GM23338 (cell line): ENCODE data around the gene R3HCC1L. TPM values are rescaled to one million over a fixed set of nuclear protein-coding genes. Genes with fewer than 3 reads are reported as not detected.

ENCODE experiments used
- ATAC-seq: fragments of 200-7000 bp; cut with Tn5 transposase; 3 replicates; pipeline ENCODE4 v1.9.1; 2020
- DNase-seq: peaks from one replicate; pipeline ENCODE4 v3.0.0-alpha.2; 2015; ENCODE audit warnings: low spot score
- H2AFZ ChIP-seq: fragments of 200-600 bp; sonication (generic); 2 replicates; pipeline ENCODE4 v1.8.0; 2016; ENCODE audit warnings: antibody characterized with exemption, mild to moderate bottlenecking, moderate library complexity
- H3F3A ChIP-seq: fragments of 200-600 bp; sonication (generic); replicated peaks from 2 replicates; pipeline ENCODE4 v1.8.0; 2017; ENCODE audit warnings: antibody characterized with exemption, mixed run types, low read depth
- H3K27ac ChIP-seq: fragments of 200-600 bp; sonication (generic); 2 replicates; pipeline ENCODE4 v1.6.1; 2016; ENCODE audit warnings: low read depth
- H3K27me3 ChIP-seq: fragments of 200-600 bp; sonication (generic); 2 replicates; pipeline ENCODE4 v1.8.0; 2016; ENCODE audit warnings: mild to moderate bottlenecking, mixed run types, moderate library complexity; ENCODE audit not compliant: insufficient read depth
- H3K36me3 ChIP-seq: fragments of 200-600 bp; sonication (generic); 2 replicates; pipeline ENCODE4 v1.8.0; 2016; ENCODE audit warnings: mild to moderate bottlenecking; ENCODE audit not compliant: insufficient read depth
- H3K4me1 ChIP-seq: fragments of 200-600 bp; sonication (generic); 2 replicates; pipeline ENCODE4 v1.8.0; 2016; ENCODE audit warnings: mild to moderate bottlenecking, moderate library complexity; ENCODE audit not compliant: insufficient read depth
- H3K4me2 ChIP-seq: fragments of 200-600 bp; sonication (generic); 2 replicates; pipeline ENCODE4 v1.7.1; 2017; ENCODE audit warnings: mixed run types
- H3K4me3 ChIP-seq: fragments of 200-600 bp; sonication (generic); 2 replicates; pipeline ENCODE4 v1.6.1; 2016; ENCODE audit warnings: mixed run types
- H3K79me2 ChIP-seq: fragments of 200-600 bp; sonication (generic); replicated peaks from 2 replicates; pipeline ENCODE4 v1.8.0; 2017; ENCODE audit warnings: mild to moderate bottlenecking; ENCODE audit not compliant: insufficient read depth
- H3K9me2 ChIP-seq: fragments of 200-600 bp; sonication (generic); 2 replicates; pipeline ENCODE4 v1.8.0; 2017; ENCODE audit not compliant: insufficient read depth
- H4K20me1 ChIP-seq: fragments of 200-600 bp; sonication (generic); replicated peaks from 2 replicates; pipeline ENCODE4 v1.8.0; 2017; ENCODE audit warnings: mild to moderate bottlenecking; ENCODE audit not compliant: insufficient read depth
- H3K27ac Mint-ChIP-seq: 2 replicates; pipeline ENCODE4 v1.8.0; 2020; ENCODE audit warnings: inconsistent platforms, mild to moderate bottlenecking, moderate library complexity, mixed read lengths
- H3K27me3 Mint-ChIP-seq: 3 replicates; pipeline ENCODE4 v1.8.0; 2022; ENCODE audit warnings: low read depth, mild to moderate bottlenecking, moderate library complexity, mixed read lengths, inconsistent platforms; ENCODE audit not compliant: insufficient read depth, poor library complexity
- H3K36me3 Mint-ChIP-seq: 3 replicates; pipeline ENCODE4 v1.8.0; 2021; ENCODE audit warnings: low read depth, mild to moderate bottlenecking, inconsistent platforms, moderate library complexity, mixed read lengths
- H3K4me1 Mint-ChIP-seq: 3 replicates; pipeline ENCODE4 v1.8.0; 2020; ENCODE audit warnings: mild to moderate bottlenecking, inconsistent platforms, mixed read lengths
- H3K4me3 Mint-ChIP-seq: 3 replicates; pipeline ENCODE4 v1.8.0; 2021; ENCODE audit warnings: moderate library complexity, mild to moderate bottlenecking, inconsistent platforms, mixed read lengths
- H3K9me3 Mint-ChIP-seq: 3 replicates; pipeline ENCODE4 v1.8.0; 2020; ENCODE audit warnings: moderate library complexity, mild to moderate bottlenecking, inconsistent platforms, mixed read lengths
- CREB1 ChIP-seq: fragments of 250-450 bp; sonication (Bioruptor Pico); IDR thresholded peaks from 2 replicates; pipeline ENCODE4 v1.5.0; 2020; ENCODE audit warnings: low read depth, mild to moderate bottlenecking, moderate library complexity
- EZH2phosphoT487 ChIP-seq: fragments of 200-600 bp; sonication (generic); IDR thresholded peaks from one replicate; pipeline ENCODE4 v1.8.1; 2018; ENCODE audit warnings: antibody characterized with exemption; ENCODE audit not compliant: unreplicated experiment
- NANOG ChIP-seq: IDR thresholded peaks from 2 replicates; pipeline ENCODE4 v1.6.1; 2016; ENCODE audit warnings: antibody characterized with exemption, borderline replicate concordance
- ZNF114 ChIP-seq: fragments of 250-450 bp; sonication (Bioruptor Pico); IDR thresholded peaks from 2 replicates; pipeline ENCODE4 v1.5.0; 2020; ENCODE audit warnings: mild to moderate bottlenecking, moderate library complexity
- ZNF331 ChIP-seq: fragments of 250-450 bp; sonication (Bioruptor Pico); IDR thresholded peaks from 2 replicates; pipeline ENCODE4 v1.5.0; 2020; ENCODE audit warnings: low read depth, mild to moderate bottlenecking, moderate library complexity
- polyA plus RNA-seq: library from polyadenylated mRNA; unstranded; fragments of >200 nt; fragmentation: Nextera tagmentation; extraction: Ambion mirVana; gene quantifications from 2 replicates; pipeline ENCODE4 v1.2.1, GENCODE V29; 2016
- total RNA-seq: library from RNA; depleted of rRNA; stranded (reverse); fragments of >200 nt; shearing (Covaris generic); gene quantifications from 2 replicates; pipeline ENCODE4 v1.2.3, GENCODE V29; 2014
- TF ChIP-seq, protein P1 (sequence below): IDR thresholded peaks from one replicate; pipeline ENCODE4 v1.6.1; 2018; ENCODE audit warnings: antibody characterized with exemption; ENCODE audit not compliant: unreplicated experiment

Gene R3HCC1L
- total and polyA plus RNA-seq, 2 experiments from 2014 or later, result 9.3 to 15.8 TPM

DNA sequence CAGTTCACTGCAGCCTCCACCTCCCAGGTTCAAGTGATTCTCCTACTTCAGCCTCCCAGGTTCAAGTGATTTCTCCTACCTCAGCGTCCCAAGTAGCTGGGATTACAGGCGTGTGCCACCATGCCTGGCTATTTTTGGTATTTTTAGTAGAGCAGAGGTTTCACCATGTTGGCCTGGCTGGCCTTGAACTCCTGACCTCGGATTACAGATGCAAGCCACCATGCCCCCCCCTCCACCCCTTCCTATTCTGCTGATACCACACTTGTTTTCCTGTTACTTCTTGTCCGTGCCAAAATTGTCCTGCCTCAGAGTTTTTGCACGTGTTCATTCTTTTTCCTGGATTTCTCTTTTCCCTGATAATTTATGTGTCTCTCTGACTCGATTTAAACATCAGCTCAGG, 62.5 kb downstream of the R3HCC1L start (continued):
- TF ChIP-seq NANOG, result no peak

DNA sequence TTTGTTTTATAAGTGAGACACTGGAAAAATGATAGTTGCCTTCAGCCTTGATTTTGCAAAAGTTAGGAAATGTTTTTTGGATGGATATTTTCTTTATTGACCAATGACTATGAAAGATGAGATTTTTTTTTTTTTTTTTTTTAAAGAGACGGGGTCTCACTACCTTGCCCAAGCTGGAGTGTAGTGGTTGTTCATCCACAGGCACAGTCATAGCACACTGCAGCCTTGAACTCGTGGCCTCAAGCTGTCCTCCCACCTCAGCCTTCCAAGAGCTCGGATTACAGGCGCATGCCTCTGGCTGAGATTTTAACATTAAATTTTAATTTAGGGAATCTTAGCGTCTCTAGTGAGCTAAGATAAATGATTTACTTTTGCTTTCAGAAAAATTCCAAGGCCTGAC, 67.3 kb downstream of the R3HCC1L start:
- Histone ChIP-seq H3F3A (no peaks in the 10 kb centered on the region), H3K27me3 (no peaks in the 10 kb centered on the region), H2AFZ (no peak overlapping the region), H3K9me2 (no peaks in the 10 kb centered on the region), H3K4me1 (no peaks in the 10 kb centered on the region), H4K20me1 (peaks cover 3% of the 10 kb centered on the region), H3K4me3 (no peak overlapping the region), H3K79me2 (peaks cover 2% of the 10 kb centered on the region; the same call in 1 of the 2 replicates), H3K27ac (no peak overlapping the region), H3K36me3 (no peaks in the 10 kb centered on the region), H3K4me2 (no peak overlapping the region)
- Mint-ChIP-seq H3K27me3 (no peaks in the 10 kb centered on the region), H3K4me1 (peaks cover 8% of the 10 kb centered on the region; the same call in 2 of the 3 replicates), H3K9me3 (no peaks in the 10 kb centered on the region), H3K27ac (no peak overlapping the region), H3K36me3 (no peaks in the 10 kb centered on the region), H3K4me3 (no peak overlapping the region)
- TF ChIP-seq NANOG, result no peak
- no peak for TF ChIP-seq ZNF114 (CRISPR knock-in tag)
- TF ChIP-seq EZH2phosphoT487, result no peak
- no peak for DNase-seq
- ATAC-seq, result no peak

DNA sequence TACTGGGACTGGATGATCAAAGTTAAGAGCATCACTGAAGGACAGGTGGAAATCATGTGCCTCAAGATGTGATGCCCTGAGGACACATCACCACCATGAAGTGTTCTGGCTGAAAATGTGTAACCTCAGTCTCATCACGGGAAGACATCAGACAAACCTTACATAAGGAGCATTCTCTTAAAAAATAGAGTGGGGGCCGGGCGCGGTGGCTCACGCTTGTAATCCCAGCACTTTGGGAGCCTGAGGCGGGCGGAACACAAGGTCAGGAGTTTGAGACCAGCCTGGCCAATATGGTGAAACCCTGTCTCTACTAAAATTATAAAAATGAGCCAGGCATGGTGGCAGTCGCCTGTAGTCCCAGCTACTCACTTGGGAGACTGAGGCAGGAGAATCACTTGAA, 67.9 kb downstream of the R3HCC1L start:
- no peak overlapping the region for H3K27ac Mint-ChIP-seq
- no peak overlapping the region for H3K4me3 Mint-ChIP-seq
- no peak for TF ChIP-seq CREB1 (CRISPR knock-in tag)
- Histone ChIP-seq H2AFZ (no peak overlapping the region), H4K20me1 (peaks cover 4% of the 10 kb centered on the region), H3K4me3 (no peak overlapping the region), H3K79me2 (peaks cover 2% of the 10 kb centered on the region; the same call in 1 of the 2 replicates), H3K9me2 (no peaks in the 10 kb centered on the region), H3K4me2 (no peak overlapping the region), H3K4me1 (no peaks in the 10 kb centered on the region), H3K27ac (no peak overlapping the region), H3K27me3 (no peaks in the 10 kb centered on the region), H3F3A (no peaks in the 10 kb centered on the region), H3K36me3 (no peaks in the 10 kb centered on the region)
- no peaks in the 10 kb centered on the region for H3K36me3 Mint-ChIP-seq
- no peak for DNase-seq
- H3K27me3 Mint-ChIP-seq, result no peaks in the 10 kb centered on the region
- no peaks in the 10 kb centered on the region for H3K9me3 Mint-ChIP-seq
- ATAC-seq, result no peak
- H3K4me1 Mint-ChIP-seq, result peaks cover 6% of the 10 kb centered on the region; the same call in 2 of the 3 replicates

DNA sequence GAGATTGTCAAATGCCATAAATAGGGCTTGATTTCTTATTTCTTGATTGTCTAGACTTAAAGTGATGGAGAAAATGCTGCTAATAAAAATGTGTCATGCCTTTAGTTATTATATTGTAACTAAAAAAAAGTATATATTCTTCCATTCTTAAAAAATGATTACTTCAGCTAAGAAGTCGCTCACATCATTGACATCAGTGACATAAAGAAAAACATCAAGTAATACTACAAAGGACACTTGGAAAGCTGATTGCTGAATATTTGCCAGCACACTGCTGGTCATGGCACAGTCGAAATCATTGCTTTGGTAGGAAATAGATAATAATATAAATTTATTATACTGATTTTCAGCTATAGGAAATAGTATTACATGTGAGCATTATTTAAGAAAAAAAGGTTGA, 70.9 kb downstream of the R3HCC1L start:
- Mint-ChIP-seq H3K4me3 (no peak overlapping the region), H3K36me3 (peaks cover 11% of the 10 kb centered on the region; the same call in 1 of the 3 replicates), H3K27me3 (no peaks in the 10 kb centered on the region), H3K4me1 (no peaks in the 10 kb centered on the region), H3K9me3 (no peaks in the 10 kb centered on the region), H3K27ac (no peak overlapping the region)
- ATAC-seq (no peak), DNase-seq (no peak)
- Histone ChIP-seq H3K36me3 (0 out of 2 replicates have a peak, but pooled peaks cover 4% of the 10 kb centered on the region), H2AFZ (no peak overlapping the region), H3K27ac (no peak overlapping the region), H3K79me2 (no peaks in the 10 kb centered on the region; the same call in 1 of the 2 replicates), H3K4me3 (no peak overlapping the region), H3K4me2 (no peak overlapping the region), H3K4me1 (no peaks in the 10 kb centered on the region), H3F3A (no peaks in the 10 kb centered on the region), H3K9me2 (no peaks in the 10 kb centered on the region), H3K27me3 (no peaks in the 10 kb centered on the region), H4K20me1 (peaks cover 4% of the 10 kb centered on the region; the same call in 1 of the 2 replicates)
- TF ChIP-seq ZNF331 (CRISPR knock-in tag) (no peak), NANOG (no peak), CREB1 (CRISPR knock-in tag) (no peak)
- TF ChIP-seq, protein P1, sequence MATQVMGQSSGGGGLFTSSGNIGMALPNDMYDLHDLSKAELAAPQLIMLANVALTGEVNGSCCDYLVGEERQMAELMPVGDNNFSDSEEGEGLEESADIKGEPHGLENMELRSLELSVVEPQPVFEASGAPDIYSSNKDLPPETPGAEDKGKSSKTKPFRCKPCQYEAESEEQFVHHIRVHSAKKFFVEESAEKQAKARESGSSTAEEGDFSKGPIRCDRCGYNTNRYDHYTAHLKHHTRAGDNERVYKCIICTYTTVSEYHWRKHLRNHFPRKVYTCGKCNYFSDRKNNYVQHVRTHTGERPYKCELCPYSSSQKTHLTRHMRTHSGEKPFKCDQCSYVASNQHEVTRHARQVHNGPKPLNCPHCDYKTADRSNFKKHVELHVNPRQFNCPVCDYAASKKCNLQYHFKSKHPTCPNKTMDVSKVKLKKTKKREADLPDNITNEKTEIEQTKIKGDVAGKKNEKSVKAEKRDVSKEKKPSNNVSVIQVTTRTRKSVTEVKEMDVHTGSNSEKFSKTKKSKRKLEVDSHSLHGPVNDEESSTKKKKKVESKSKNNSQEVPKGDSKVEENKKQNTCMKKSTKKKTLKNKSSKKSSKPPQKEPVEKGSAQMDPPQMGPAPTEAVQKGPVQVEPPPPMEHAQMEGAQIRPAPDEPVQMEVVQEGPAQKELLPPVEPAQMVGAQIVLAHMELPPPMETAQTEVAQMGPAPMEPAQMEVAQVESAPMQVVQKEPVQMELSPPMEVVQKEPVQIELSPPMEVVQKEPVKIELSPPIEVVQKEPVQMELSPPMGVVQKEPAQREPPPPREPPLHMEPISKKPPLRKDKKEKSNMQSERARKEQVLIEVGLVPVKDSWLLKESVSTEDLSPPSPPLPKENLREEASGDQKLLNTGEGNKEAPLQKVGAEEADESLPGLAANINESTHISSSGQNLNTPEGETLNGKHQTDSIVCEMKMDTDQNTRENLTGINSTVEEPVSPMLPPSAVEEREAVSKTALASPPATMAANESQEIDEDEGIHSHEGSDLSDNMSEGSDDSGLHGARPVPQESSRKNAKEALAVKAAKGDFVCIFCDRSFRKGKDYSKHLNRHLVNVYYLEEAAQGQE, result no peak
